Uterus (tissue), 2 donors: ENCODE results near the gene POLR2E.

ENCODE experiments used
- CTCF ChIP-seq, 4 experiments: fragments of 200-600 bp in 2 of 4; fragments of 450-650 bp in 2 of 4; sonication (generic) in 2 of 4; IDR thresholded peaks; one replicate each; pipeline ENCODE4 v1.5.1; 2016 to 2019; ENCODE audit warnings: antibody characterized with exemption in 4 of 4, mild to moderate bottlenecking in 2 of 4, moderate library complexity in 1 of 4
- POLR2A ChIP-seq, 2 donors: fragments of 450-650 bp; IDR thresholded peaks; one replicate each; pipeline ENCODE4 v1.6.1; 2016; ENCODE audit warnings: antibody characterized with exemption in 2 of 2, mild to moderate bottlenecking in 1 of 2, moderate library complexity in 1 of 2

- TF ChIP-seq CTCF (IDR thresholded peaks at IDR 0.05) (no peak), POLR2A (IDR thresholded peaks at IDR 0.05) (no peak)
These were observed 8.0 kb upstream of the POLR2E start for GRCh38 chr19:1103132-1103707.
